Activated CD8-positive, alpha-beta memory T cell treated with anti-CD3 and anti-CD28 coated beads, Interleukin-2, amount 50 U/mL, for 1 hour (primary cell): ENCODE measurements around the gene CHML.

Experiments used
- DNase-seq: peaks from one replicate; pipeline ENCODE4 v3.0.0-alpha.2; 2020; ENCODE audit errors: extremely low read depth

CHML gene

DNA sequence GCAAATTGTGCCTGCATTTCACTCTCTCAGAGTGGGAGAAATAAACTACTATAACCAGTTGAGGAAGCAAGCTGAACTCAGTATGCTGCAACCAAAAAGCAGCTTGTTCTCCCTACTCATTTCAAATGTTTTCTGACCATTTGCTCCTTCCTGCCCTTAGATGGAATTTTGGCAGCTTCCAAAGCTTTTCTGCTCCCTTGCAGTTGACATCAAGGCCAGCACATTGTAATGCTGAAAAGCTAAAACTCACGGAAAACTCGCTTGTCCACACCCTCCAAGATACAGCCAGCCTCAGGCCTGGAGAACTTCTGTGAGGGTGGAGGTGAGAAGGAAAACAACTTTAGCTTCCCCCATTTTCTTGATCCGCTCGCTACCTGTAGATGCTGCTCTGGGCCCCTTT is 5.0 kb upstream of the CHML start:
- no peak for DNase-seq

DNA sequence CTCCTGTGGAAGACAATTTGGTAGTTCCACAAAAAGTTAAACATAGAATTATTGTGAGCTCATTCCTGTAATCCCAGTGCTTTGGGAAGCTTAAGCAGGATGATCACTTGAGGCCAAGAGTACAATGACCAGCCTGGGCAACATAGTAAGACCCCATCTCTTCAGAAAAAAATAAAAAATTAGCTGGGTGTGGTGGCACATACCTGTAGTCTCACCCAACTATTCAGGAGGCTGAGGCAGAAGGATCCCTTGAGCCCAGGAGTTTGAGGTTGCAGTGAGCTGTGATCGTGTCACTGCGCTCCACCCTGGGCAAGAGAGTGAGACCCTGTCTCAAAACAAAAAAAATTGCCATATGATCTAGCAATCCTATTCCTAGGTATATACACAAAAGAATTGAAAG is 4.1 kb upstream of the CHML start:
- no peak for DNase-seq

DNA sequence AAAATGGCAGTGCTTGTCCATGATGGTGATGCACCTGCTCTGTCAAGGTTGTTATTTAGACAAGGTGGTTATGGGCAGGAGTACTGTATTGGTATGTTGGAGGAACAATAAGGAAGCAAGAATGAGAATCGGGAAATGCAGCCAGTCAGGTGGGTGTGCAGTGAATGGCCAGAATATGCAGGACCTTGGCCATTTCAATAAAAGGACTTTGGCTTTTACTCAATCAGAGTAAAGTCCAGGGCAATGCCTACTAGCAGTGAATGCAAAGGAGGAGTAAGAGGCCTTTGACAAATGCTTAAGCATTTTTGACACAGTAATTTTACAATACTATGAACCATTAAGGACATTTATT is 2.4 kb upstream of the CHML start:
- no peak for DNase-seq

DNA sequence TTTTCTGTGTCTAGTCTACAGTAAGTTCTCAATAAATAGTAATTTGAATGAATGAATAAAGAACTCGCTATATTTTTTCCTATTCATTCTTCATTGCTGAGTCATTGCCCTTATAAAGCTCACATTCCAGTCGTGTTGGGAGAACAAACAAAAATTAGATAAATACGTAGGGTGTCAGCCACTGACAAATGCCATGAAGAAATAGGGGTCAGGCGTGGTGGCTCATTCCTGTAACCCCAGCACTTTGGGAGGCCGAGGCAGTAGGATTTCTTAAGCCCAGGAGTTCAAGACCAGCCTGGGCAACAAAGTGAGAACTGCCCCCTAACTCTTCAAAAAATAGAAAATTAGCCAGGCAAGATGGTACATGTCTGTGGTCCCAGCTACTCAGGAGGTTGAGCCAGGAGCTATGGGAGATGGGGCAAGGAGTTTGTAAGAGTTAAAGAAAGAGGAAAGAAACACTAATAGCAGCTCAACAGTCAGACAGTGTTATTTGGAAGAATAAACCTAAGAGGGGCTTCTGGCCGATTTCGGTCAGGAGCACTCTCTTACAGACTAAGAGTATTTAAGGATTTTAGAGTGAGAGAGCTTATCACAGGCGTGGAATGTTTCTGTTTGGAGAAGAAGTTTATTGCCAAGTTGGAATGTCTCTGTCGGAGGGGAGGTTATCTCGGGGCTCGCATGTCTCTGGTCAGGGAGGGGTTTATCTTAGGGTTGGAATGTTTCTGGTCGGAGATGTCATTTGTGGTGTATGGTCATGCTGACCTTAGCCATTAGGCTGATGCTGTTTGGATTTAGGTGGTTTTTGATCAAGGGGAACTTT is 1.8 kb upstream of the CHML start:
- no peak for DNase-seq

DNA sequence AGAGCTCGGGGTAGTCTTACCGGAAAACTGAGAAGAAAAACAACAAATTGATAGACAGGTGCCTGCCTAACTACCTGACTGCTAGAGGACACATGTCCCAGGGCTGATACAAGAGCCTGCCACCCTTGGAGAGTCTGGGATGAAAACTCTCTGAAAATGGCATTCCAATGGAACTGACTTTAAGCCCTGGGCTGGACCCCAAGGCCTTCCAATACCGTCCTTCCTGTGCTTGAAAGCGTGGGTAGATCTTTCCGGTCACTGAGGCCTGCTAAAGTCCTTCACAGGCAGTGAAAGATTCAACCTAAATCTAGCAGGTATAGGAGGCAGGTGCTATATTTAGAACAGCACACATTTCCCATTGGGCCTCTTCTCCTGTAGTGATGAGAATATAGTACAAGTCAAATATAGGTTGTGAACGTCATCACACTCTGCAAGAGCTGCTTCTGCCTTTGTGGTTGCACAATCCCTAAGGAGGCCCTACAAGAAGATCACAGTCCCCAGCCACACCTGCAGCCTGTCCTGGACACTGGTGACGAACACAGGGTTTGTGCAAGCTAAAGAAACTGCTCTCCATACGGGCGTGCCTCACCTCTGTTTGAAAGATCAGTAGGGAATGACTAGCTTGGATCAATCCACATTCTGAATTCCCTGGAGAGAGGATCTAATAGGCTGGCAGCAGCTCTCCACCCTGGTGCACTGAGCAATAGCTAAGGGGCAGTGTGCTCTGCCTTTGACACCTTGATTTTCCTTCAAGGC is 876 bp upstream of the CHML start:
- DNase-seq: no peak

DNA sequence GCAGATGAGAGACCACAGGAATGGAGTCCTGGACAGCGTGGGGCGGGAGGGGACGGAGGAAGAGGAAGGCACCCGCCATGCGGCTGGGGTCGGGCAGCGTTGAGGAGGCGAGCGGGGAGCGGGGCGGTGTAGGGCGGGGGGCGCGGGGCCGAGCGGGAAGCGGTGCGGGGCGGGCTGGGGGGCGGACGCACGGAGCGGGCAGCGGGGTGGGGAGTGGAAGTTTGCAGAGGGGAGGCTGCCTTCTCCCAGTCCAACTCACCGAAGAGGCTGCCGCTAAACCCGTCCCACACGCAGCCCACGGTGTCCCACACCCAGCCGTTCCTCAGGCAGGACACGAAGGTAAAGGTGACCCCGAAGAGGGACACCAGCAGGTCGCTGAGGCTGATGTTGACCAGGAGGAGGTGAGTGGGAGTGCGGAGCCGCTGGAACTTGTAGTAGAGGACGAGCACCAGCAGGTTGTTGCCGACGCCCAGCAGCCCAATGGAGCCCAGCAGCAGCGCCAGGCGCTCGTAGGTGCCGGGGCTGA is 483 bp downstream of the CHML start:
- DNase-seq: no peak

DNA sequence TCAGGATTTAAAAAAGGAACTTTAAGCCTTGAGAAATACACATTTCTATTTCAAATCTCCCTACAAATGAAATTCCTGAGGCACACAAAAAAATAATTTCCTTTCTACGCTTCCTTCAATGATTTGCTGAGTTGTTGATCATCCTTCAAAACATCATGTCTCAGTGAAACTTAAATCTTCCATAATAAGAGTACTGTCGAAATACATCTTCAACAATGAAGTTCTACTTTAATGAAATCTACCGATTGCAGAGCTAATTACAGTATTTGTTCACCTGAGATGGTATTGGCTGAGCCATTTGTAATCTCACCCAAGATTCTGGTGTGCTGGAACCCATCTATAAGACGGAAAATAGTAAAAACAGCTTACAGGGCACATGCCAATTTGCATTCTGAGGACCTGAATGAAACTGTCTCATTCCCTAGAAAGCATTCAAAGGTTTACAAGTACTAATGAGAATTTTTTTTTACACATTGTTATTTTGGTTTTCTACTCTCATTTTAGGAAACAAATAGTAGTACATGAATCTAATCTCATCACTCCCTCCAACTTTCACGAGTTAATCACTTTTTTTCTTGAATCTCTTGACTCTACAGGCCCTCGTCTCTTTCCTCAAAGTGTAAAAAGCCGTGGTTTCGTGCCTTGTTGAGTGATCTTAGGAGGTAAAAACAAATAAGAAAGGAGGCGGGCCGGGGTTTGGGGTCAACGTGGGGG is 1.1 kb downstream of the CHML start:
- no peak for DNase-seq

DNA sequence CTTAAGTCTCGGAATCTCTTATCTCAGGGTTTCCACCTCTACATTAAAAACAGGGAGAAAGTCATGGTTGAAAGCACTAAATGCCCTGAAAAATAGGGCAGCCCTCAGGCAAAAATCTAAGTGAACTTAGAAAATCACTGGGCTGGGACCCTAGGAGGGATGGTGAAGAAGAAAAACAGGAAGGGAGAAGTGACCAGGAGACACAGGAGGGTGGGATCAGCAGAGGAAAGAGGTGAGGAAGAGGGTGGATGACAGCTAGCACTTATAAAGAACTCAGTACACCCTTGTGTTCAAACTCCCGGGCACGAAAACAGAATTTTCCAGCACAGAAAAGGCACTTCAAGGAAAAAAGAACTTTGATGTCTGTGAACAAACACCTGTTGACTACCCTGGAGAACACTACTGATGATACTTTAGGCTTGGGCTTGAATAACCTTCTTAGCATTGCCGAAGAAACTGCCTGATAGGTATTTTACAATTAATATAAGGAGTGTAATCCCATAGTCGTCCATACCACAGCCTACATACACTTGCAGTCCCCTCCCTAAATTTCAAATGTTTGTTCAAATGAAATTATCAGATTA is 2.0 kb downstream of the CHML start:
- no peak for DNase-seq

DNA sequence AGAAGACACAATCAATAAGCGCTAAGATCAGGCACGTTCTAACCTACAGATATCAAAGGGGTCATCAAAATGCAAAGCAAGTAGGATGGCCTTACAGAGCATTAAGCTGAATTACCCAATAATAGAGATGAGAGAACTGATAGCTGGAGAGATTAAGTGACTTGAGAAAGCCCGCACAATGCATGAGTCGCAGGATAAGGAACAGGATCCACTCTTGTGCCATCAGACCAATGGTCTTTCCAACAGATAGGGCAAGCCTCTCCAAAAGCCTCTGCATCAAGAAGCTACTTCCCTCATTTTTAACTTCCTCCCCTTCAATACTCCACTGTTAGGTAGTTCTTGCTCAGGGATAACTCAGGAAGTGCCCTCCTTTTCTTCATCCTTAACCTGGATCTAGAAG is 2.6 kb downstream of the CHML start:
- no peak for DNase-seq

DNA sequence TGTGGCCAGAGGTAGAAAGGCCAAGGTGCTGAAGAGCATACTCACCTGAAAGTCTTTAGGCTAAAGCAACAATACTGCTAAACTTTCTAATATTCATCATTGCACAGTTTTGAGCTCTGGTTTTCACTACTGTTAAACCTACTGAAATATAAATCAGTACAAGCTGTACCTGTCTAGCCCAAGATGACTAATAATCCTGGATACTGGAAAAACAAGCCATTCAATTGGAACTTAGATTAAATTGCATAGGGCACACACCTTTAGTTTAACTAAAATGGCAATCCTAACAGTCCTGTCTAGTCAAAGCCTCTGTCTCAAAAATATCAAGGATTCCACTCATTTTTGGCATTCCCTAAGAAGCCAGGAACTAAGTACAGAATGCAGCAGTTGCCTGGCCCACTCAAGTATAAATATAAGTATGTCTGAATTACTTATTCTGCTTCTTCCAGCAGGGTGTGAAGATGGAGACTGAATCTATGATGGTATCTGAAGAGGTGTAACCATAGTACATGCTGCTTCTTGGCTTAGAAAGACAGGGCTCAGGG is 3.1 kb downstream of the CHML start:
- no peak for DNase-seq

DNA sequence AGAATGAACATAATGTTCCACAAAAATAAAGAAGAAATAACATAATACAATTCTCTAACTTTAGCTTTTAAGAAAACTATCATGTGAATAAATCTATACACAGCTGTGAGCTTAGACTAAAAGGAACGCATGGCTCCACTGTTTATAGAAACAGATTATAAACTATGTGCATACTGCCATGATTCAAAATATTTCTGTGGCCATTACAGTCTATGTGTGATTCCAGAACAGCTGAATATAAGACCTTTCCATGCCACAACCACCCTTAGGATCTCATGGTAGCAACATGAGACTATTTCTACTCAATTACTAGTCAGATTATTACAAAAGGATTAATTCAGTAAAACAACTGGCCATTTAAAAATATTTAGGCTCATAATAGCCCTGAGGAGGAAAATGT is 3.9 kb downstream of the CHML start:
- DNase-seq: no peak

DNA sequence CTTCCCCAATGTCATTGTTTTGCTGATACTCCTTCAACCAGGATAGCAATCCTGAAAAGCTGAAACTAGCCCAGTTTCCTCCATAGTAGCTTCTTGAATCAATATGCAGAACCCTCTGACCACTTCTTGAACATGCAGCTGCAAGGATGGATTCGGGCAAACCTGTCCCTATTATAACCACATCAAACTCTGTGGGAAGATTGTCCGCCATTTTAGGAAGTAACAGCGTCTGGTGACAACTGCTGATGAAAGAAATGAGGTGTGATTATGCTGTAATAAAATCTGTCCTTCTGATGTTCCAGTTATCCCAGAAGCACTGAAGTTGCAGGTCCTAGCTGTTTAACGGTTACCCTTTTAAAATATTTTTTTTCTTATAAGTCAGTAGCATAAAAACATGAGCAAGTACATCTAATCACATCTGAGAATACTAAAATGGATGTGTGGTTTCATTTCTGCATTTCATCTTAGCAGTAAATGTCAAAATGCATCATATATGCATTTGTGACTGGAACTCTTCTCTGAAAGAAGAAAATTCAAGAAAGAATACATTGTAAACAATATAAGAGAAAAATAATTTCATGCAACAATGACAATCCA is 4.5 kb downstream of the CHML start:
- DNase-seq: no peak

DNA sequence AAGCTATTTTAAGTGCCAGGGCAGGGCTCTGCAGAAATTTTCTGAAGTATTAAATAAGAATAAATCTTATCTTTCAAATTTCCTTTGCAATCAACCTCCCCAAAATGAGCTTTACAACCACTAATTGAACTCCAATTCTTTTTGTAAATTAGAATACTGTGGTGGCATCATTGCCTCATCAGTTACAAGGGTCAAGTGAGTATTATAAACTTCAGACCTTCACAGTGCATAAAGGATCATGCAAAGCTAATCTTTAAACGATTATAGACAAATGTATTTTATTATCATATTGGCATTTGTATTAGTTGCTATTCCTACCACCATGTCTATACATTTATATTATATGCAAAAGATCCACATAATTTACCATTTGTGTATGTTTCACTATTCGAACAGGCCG is 7.2 kb downstream of the CHML start:
- DNase-seq: no peak

DNA sequence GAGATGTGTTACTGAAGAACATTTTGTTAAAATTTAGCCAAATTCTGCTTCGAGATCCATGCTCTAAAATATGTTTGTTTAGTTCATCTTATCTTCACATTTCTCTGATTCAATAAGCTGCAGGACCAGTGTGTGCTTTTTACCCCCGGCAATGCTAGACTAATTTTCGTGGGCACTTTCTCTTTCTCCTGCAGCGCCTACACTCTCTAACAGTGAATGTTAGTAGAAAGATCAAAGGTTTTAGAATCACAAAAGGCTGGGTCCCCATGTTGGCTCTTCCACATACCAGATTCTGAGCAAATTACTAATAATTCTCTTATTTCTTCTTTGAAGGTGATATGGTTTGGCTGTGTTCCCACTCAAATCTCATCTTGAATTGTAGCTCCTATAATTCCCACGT is 8.5 kb downstream of the CHML start:
- no peak for DNase-seq

DNA sequence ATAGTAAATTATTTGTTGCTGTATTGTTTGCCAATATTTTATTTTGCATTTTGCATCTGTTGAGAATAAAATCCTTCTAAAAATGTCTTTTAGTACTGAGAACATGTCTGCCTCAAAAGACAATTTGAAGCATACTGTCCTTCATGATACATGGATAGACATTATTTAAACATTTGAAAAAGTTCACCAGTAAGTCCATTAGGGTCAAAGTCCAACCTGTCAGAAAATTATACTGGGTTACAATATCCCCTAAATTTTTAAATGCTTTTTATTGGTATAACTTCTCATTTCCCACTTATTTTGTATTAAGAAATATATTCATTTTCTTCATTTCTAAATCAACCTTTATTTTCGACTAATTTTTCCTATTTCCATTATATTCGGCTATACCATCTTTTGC is 9.3 kb downstream of the CHML start:
- no peak for DNase-seq

DNA sequence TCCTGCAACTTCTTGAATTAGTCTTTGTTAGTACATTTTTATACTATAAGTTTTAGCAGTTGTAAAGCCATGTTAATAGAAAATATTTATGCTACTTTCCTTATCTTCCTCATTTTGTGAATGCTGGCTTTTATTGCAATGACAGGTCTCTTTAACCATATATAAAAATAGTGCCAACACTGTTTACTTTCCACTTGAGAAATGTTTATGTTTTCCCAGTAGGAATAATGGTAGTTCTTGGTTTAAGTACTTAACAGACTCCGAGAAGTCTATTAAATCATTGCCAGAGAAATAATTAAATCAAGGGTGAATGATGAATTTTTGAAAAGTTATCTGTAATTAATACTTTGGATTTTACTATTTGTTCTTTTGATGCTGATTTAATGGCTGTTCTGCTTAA is 9.7 kb downstream of the CHML start:
- DNase-seq: no peak

DNA sequence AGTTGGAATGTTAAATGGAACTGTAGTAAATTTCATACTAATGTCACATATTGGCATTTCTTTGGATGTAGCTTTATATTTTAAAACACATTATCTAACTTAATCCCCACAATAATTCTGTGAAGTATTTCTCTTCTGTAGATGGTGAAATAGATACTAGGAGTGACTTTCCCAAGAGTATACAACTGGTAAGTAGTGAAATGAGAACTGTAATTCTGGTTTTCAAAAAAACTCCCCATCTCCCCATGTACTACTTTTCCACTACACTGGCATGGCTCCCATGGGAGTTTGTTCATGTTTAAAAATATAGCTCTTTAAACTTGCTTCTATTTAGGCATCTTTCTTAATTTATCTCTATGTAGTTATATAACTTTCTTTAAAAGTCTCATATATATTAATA is 10.2 kb downstream of the CHML start:
- no peak for DNase-seq

DNA sequence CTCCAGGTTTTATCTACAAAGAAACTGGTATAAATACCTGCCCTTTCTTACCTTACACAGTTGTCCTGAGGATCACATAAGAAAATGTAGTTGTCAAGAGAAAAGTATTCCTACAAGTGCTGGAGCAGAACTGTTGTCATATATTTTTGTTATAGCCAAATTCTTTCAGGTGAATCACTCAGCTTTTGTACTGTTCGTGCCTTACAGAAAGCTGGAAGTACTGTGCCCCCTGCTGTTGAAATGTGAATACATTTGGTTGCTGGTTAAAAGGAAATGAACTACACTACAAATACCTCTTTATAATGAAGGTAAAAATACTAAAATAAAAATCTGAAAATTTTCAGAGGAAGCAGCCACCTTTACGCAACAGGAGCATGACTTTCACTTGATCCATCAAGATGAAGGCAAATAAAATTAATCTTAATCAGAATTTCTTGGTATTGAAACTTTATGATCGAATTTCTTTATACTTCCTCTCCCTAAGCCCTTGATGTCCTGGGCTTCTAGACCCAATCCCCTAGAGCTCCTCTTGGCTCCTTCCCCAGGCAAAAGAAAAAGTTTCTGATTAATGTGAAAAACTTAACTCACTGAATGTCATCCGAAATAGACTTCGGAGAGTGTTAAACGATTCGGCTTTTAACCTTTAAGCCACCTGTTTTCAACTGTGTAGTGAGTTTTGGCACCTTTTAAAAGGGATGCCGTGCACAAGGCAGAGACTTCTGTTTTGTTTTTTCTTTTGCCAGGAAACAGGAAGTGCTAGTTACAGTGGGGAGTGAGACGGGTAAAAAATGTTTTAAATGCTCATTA is 12.5 kb downstream of the CHML start:
- DNase-seq: no peak

DNA sequence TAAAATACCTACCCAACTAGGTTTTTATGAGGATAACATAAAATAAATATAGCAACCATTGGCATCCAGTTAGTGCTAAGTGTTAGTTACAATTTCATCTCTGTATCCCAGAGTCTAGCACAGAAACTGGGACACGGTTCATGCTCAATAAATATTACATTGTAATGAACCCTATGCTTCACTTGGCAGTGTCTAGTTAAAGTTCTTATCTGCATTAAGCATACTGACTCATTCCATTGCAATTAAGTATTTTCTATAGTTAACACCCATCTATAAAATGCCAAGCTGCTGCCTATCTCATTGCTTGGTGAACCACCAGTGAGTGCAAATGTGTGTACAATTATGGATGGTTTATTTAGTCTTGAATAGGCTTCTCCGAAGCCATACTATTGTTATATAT is 15.2 kb downstream of the CHML start:
- DNase-seq: no peak

DNA sequence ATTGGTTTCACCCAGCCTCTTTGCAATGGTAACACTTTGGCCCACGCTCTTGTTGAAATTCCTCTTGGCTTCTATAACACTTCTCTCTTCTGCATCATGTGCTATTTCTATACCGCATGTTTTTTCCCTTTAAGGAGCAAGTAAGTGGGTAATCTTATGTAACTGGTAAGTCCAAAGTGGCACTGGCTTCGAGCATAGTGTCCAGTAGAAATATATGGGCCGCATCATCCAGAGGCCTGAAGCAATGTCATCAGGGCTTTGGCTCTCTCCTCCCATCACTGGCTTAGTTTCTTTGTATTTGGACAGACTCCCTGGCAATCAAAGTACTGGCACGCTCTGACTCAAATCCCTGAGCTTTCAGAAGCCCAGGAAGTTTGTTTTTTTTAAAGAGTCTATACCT is 17.5 kb downstream of the CHML start:
- DNase-seq: no peak

DNA sequence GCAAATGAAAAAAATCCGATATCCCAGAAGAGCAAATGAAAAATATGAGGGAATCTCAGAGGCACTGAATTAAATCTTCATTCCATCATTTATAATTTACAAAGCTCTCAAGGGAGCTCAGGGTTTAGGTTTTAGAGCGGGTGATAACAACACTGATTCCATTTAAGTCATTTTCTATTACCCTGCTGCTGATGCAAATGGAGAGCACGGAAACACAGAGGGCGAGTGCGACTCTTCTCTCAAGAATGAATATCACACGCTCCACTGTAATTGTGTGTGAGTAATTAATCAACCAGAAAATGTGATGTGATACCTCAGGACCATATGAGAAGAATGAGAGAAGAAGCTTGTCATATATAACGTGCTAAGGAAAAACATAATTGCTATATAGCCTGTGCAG is 22.7 kb downstream of the CHML start:
- DNase-seq: no peak
